Measurements from ENCODE around the gene SKOR1.

DNA sequence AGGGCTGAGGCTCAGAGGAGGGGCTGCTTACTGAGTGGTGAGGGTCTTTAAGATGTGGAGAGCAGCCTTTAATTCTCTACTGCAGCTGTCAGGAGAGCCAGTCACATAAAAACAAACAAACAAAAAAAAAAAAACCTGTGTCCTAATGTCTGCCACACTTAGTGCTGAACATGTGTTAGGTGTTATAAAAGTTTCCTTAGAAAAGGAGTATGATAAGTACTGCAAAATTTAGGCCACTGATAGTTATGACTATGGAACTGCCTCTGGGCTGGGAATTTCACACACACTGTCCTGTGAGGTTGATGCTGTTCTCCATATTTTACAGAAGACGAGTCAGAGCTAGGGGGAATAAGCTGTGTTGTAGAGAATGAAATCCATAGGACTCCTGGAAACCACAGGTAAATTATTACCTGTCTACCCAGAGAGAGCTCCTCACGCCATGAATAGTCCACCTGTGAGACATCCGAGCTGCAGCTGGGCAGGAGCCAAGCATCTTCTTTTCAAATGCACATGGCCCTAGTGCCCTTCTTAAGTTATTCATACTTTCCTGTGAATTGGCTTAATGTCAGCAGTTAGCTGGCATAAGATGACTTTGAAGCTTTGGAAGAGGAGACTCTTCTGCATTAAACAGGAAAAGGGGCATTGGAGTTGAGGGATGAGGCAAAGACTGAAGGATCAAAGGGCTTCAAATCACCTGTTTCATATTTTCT, 34.5 kb upstream of the SKOR1 start:
- TF ChIP-seq CTCF (conservative IDR thresholded peaks at IDR 0.05 in 1 of 2, IDR thresholded peaks at IDR 0.05 in 1 of 2; ENCODE audit: extremely low read depth in 1 of 2, insufficient read depth in 1 of 2, low read depth in 1 of 2, low read length in 2 of 2) (no peak), EZH2 (IDR thresholded peaks at IDR 0.05; ENCODE audit: borderline replicate concordance, low read length) (no peak)

Data from mammary epithelial cell (primary cell).